Measurements from ENCODE around the gene ZNF514. TPM values are rescaled to one million over a fixed set of nuclear protein-coding genes. Genes with fewer than 3 reads are reported as not detected.

ZNF514 gene
- 25.3 TPM for total RNA-seq

GRCh38 chr2:95159690-95160449, at the start of gene ZNF514:
TSS of gene ZNF514 (minus strand) at chr2:95159848. CDS start at chr2:95153253, 6,595 bp downstream.

GRCh38 chr2:95207111-95207961, 47.7 kb upstream of the ZNF514 start, which contains the start of gene ZNF892:
TSS of gene ZNF892 (plus strand) at chr2:95207521. CDS start at chr2:95207816, 295 bp downstream.

GRCh38 chr2:95165371-95166064, 5.9 kb upstream of the ZNF514 start, which contains the start of gene ZNF2:
TSS of gene ZNF2 (plus strand) at chr2:95165809. CDS start at chr2:95176227, 10,418 bp downstream.

GRCh38 chr2:95121407-95122196, 38.0 kb downstream of the ZNF514 start, which contains the start of gene MRPS5:
TSS of gene MRPS5 (minus strand) at chr2:95121808. CDS start at chr2:95121791, 17 bp downstream.

Other genes with a start within 250 kb of the ZNF514 start
- 217 TPM for gene MAL, start 134.1 kb downstream of the ZNF514 start, total RNA-seq
- gene MRPS5, start 38.0 kb downstream of the ZNF514 start, total RNA-seq, result 61.4 TPM
- 7.6 TPM for gene ZNF2, start 6.0 kb upstream of the ZNF514 start, total RNA-seq
- 10.2 TPM for gene ZNF892, start 47.7 kb upstream of the ZNF514 start, total RNA-seq
- 34.7 TPM for gene PROM2, start 114.6 kb upstream of the ZNF514 start, total RNA-seq
- gene KCNIP3, start 137.5 kb upstream of the ZNF514 start, total RNA-seq, result 13.4 TPM
- gene FAHD2A, start 242.9 kb upstream of the ZNF514 start, total RNA-seq, result 46.1 TPM